HG02970 (cell line): Measurements from ENCODE around the gene CCDC92.
"Not testable (repeated sequence)": the region's sequence is repeated elsewhere in the genome, so short reads cannot be mapped to it uniquely, and the experiment has no call there.

Experiments
- ATAC-seq: cut with Tn5 transposase; IDR thresholded peaks from one replicate; pipeline ENCODE4 v1.9.1; 2021; ENCODE audit warnings: mild to moderate bottlenecking, moderate library complexity, moderate number of reproducible peaks; ENCODE audit not compliant: unreplicated experiment, low FRiP score

The CCDC92 gene

GRCh38 chr12:123951467-123951866, 21.2 kb downstream of the CCDC92 start:
- ATAC-seq: no peak

DNA sequence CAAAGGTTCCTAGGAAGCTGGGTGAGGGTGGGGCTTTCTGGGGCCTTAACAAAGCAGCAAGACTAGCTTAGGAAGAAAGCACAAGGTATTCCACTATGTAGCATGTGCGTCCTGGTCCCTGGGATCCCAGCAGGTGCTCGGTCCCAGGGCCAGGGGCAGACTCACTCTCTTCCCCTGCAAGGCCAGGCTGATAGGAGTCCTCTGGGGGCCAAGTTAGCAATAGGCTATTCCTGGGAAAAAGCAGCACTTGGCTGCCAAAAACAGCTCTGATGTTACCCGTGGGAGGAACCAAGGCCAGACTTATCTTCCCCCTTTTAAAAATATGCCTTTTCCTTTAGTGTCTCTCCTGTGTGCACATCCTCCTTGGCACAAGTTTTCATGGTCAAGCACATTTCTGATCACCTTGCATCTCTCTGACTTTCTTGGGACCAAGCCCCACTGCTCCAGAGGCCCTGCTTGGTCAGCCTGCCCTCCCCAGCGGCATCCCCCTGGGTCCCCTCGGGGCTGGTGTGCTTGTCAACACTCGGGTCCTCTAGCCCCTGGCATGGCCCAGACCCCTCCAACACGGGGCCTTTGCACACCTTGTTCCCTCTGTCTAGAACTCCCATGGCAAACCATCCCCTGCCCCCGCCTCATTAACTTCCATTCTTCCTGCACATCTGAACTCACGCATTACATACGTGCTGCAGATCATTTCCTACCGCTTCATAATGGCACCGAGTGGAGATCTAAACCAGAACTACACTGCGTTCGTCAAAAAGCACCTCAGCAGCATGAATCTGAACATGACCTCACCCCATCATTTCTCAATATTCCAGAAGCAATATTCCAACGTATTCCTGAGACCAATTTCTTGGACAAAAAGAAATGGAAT, 21.9 kb downstream of the CCDC92 start:
- ATAC-seq: no peak

DNA sequence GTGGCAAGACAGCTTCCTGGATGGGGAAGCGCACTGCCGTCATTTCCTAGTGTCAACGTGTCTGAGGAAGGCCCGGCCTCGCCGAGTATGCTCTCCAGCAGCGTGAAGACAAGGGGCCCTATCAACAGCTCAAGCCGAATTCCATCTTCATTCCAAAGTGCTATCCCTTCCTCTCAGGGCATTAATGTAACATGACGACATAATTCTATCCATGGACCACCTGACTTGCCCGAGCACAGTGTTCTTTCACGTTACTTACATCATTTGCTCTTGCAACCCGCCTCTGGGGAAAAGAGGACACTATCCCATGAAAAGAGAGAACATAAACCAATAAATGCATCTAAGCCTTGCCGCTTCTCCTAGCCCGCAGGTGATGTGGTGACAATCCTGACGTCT, 22.9 kb downstream of the CCDC92 start:
- ATAC-seq: no peak

DNA sequence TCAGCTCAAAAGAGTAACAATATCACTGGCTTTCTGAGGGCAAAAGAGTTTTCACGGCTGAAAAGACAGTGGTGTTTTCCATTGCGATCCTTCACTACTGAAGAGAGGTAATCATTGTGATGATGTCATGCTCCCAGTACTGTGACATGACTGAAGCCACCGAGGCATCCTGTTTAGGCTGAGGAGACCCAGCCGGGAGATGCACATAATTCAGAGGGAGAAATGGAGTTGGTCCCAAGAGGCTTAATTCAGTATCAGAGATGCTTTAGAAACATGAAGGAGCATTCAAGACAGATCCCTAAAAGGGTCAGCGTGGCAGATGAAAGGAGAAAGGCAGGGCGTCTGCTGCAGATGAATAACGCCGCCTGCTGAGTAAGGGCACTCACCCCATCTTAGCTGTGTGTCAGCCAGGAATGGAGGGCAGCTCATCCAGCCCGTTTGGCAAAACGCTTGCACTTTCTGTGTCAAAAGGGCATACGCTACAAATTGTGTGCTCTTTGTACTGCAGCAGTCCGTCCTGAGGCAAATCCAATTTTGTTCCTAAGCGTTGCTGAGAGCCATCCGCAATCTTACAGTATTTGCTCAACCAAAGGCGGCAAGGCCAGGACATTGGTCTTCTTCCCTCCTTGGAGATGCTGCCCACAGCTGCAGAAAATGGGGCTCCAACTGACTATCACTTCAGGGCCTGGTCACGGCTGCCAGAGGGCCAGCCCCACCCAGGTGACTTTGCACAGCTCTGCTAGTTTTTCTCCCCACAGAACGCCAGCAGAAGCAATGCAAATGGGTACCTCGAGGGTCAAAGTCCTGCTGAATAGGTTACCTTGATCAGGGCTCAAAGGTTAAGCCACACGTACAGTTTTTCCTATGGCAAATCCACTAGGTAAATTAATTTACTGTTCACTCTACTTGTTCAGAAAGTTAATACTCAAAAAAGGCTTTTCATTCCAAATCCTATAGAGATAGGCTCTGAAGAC, 23.5 kb downstream of the CCDC92 start:
- no peak for ATAC-seq

GRCh38 chr12:123948401-123948795, 24.2 kb downstream of the CCDC92 start:
- no peak for ATAC-seq

- ATAC-seq: not testable (repeated sequence)
Observed at GRCh38 chr12:123947531-123947930, 25.1 kb downstream of the CCDC92 start.

GRCh38 chr12:123946516-123947505, 25.8 kb downstream of the CCDC92 start:
- not testable (repeated sequence) for ATAC-seq

DNA sequence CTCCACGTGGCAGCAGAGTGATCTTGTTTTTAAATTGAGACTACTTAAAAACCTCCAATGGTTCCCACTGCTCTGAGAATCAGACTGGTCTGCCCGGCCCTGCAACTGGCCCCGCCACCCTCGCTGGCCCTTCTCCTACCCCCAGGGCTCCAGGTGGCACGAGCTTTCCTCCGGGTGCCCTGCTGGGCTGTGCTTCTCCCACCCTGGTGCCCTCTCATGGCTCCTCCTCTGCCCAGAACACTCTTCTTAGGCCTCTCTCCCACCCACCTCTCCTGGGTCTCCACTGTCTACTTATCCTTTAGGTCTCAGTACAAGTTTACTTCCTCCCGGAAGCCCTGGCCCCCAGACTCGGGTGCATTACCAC, 26.5 kb downstream of the CCDC92 start:
- ATAC-seq: no peak

- no peak for ATAC-seq
Observed at GRCh38 chr12:123945287-123946151, 27.1 kb downstream of the CCDC92 start.

DNA sequence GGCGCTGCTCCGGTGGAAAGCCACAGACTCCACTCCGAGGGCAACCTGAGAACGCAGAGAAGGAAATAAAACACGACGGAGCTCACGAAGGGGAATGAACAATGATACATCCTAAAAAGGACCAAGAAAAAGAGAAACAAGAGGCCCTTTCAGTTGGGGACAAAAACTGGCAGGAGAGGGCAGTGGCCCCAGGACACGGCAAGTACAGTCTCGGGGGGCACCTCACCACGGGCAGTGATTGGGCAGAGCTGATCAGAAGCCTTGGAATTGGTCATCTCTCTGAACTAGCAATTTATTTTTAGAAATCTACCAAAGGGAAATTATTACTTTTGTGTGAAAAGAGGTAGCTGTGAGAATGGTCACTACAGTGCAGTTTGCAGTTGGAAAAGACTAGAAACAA, 27.9 kb downstream of the CCDC92 start:
- no peak for ATAC-seq

DNA sequence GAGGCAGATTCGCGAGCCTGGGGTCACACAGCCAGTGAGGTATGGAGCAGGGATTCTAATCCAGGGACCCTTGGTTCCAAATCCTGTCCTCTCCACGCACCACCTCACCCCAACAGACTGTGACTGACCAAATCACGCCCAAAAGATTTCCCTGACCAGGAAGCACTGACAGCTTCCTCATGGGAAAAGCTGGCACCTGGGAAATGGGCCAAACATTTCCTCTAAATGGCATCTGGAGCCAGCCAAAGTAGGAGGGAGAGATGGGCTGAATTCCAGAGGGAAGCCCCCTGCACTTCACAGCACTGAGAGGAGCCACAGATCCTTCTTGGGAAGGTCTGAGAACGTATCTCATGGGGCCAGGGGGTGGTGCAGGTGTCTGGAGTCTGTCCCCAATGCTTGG, 28.8 kb downstream of the CCDC92 start:
- no peak for ATAC-seq

DNA sequence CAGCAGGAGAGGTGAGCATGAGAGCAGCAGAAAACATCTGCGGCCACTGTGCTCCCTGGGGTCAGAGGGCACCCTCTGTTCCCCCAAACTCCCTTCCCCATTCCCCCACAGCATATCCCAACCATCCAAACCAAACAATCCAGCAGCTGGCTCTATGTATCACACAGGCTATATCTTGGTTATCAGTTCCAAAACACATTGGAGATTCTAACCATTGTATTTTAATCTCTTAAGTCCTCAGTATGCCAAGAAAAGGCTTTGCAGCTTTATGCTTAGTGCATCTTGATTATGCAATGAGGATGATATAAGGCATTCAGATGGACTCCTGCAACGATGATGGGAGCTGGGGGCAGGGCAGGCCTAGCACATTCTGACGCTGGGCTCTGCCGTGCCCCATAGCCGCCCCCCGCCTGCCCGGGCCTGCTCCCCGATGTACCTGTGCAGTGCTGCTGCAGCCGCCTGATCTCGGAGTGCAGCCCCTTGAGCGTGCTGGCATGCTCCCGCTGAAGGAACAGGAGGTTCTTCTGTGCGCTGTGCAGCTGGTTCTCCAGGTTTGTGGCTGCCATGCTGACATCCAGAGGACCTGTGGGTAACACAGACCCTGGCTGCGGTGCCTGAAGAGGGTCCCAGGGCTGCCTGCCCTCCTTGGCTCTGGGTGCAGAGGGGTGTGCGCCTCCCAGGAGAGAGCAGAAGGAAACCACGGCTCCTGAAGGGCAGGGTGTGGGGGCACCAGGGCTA, 29.6 kb downstream of the CCDC92 start:
- ATAC-seq: no peak

GRCh38 chr12:123942238-123942653, 30.4 kb downstream of the CCDC92 start:
- no peak for ATAC-seq

- no peak for ATAC-seq
Observed at GRCh38 chr12:123941624-123942237, 30.9 kb downstream of the CCDC92 start.

DNA sequence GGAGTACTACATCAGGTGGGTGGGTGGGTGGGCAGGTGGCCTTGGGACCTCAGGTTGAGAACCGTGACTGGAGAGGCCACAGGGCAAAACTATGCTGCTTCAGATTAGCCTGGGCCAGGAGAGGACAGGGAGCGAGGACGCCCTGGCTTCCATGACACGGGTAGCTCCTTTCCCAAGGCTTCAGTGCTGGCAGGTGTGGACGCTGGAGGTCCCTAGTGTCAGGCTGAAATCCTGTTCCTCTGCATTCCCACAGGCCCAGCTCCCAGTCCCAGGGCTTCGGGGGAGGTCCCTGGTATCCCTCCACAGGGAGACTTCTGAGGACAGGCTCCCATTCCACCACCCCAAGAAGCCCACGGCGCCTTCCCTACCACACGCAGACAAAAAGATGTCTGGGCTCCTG, 31.6 kb downstream of the CCDC92 start:
- no peak for ATAC-seq

DNA sequence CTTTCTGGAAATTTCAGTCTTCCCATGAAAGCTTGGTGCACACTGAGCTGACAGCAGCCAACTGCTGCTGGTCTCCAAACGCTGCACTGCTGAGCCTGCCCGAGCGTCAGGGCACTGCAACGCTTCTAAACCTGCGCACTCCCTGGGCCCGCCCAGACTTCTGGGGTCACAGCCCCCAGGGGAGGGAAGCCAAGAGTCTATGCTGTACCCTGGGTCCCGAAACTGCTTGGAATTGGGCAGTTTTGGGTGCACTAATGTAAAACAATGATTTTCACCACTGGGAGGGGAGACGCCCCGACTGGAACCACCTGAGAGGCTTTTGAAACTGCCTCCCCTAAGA, 32.0 kb downstream of the CCDC92 start:
- no peak for ATAC-seq

- ATAC-seq: no peak
Observed at GRCh38 chr12:123939716-123940626, 32.7 kb downstream of the CCDC92 start.
